Esophagus squamous epithelium (tissue), 4 donors: Measurements from ENCODE around the gene PAFAH2.

Experiments
- POLR2A ChIP-seq, 4 donors: fragments of 450-650 bp; IDR thresholded peaks; one replicate each; pipeline ENCODE4 v1.6.1; 2017; ENCODE audit warnings: antibody characterized with exemption in 4 of 4, mild to moderate bottlenecking in 4 of 4, moderate library complexity in 3 of 4
- TF ChIP-seq, protein P1 (sequence below), 6 experiments: fragments of 450-650 bp in 4 of 6; fragments of 200-600 bp in 2 of 6; sonication (generic) in 2 of 6; IDR thresholded peaks; one replicate each; pipeline ENCODE4 v1.5.1; 2016 to 2019; ENCODE audit warnings: antibody characterized with exemption in 6 of 6, mild to moderate bottlenecking in 4 of 6, moderate library complexity in 4 of 6

DNA sequence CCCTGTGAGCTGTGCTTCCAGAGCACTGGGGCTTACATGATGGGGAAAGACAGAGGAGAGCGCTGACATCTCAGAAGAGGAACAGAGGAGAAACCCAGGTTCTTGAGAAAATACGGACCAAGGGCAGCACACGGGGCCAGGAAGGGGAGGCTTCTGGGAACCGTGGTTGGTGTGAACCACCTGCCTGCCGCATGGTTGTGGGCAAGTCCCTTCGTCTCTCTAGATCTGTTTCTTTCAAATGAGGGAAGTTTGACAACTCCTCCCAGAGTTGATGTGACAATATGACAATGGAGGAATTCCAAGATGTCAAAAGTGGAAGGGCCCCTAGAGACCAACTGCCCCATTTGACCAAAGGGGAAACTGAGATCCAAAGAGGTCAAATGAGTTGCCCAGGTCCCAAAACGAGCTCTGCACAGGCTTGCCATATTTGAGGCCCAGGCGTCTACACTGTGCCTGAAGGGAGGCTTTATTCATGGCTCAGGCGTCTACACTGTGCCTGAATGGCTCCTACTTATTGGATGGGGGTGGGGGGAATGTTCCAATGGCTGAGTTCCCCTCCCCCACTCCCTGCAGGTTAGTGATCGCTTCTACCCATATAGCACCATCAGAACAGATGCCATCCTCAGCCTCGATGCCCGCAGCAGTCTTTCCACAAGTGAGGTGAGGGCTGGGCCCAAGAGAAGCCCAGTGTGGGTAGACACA, 34.9 kb upstream of the PAFAH2 start:
- TF ChIP-seq, protein P1, sequence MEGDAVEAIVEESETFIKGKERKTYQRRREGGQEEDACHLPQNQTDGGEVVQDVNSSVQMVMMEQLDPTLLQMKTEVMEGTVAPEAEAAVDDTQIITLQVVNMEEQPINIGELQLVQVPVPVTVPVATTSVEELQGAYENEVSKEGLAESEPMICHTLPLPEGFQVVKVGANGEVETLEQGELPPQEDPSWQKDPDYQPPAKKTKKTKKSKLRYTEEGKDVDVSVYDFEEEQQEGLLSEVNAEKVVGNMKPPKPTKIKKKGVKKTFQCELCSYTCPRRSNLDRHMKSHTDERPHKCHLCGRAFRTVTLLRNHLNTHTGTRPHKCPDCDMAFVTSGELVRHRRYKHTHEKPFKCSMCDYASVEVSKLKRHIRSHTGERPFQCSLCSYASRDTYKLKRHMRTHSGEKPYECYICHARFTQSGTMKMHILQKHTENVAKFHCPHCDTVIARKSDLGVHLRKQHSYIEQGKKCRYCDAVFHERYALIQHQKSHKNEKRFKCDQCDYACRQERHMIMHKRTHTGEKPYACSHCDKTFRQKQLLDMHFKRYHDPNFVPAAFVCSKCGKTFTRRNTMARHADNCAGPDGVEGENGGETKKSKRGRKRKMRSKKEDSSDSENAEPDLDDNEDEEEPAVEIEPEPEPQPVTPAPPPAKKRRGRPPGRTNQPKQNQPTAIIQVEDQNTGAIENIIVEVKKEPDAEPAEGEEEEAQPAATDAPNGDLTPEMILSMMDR (IDR thresholded peaks at IDR 0.05) = no peak
- TF ChIP-seq POLR2A (IDR thresholded peaks at IDR 0.05) = no peak
